ENCODE results near the gene TMOD1.
"Not testable (repeated sequence)": the region's sequence is repeated elsewhere in the genome, so short reads cannot be mapped to it uniquely, and the experiment has no call there.

The TMOD1 gene

GRCh38 chr9:97565262-97565661 is 63.8 kb downstream of the TMOD1 start:
- DNase-seq (ENCODE audit: low read depth, low spot score): no peak

- DNase-seq (ENCODE audit: low read depth, low spot score): no peak
Measured at GRCh38 chr9:97567182-97567893, 65.9 kb downstream of the TMOD1 start.

GRCh38 chr9:97567894-97568202 is 66.4 kb downstream of the TMOD1 start:
- DNase-seq (ENCODE audit: low read depth, low spot score): no peak

GRCh38 chr9:97568461-97569275 is 67.2 kb downstream of the TMOD1 start:
- DNase-seq (ENCODE audit: low read depth, low spot score): no peak

- DNase-seq (ENCODE audit: low read depth, low spot score): peak; percentile 46
Measured at GRCh38 chr9:97570899-97571298, 69.4 kb downstream of the TMOD1 start.

GRCh38 chr9:97571664-97572063 is 70.2 kb downstream of the TMOD1 start:
- DNase-seq (ENCODE audit: low read depth, low spot score): no peak

- no peak for DNase-seq (ENCODE audit: low read depth, low spot score)
Measured at GRCh38 chr9:97572196-97572891, 70.9 kb downstream of the TMOD1 start.

GRCh38 chr9:97572892-97573365 is 71.5 kb downstream of the TMOD1 start:
- no peak for DNase-seq (ENCODE audit: low read depth, low spot score)

GRCh38 chr9:97573482-97574073 is 72.1 kb downstream of the TMOD1 start:
- DNase-seq (ENCODE audit: low read depth, low spot score): no peak

GRCh38 chr9:97574101-97574571 is 72.7 kb downstream of the TMOD1 start:
- not testable (repeated sequence) for DNase-seq (ENCODE audit: low read depth, low spot score)

- not testable (repeated sequence) for DNase-seq (ENCODE audit: low read depth, low spot score)
Measured at GRCh38 chr9:97574921-97575672, 73.6 kb downstream of the TMOD1 start.

GRCh38 chr9:97575673-97576200 is 74.3 kb downstream of the TMOD1 start:
- no peak for DNase-seq (ENCODE audit: low read depth, low spot score)

- no peak for DNase-seq (ENCODE audit: low read depth, low spot score)
Measured at GRCh38 chr9:97577051-97577450, 75.6 kb downstream of the TMOD1 start.

GRCh38 chr9:97578846-97579245 is 77.4 kb downstream of the TMOD1 start:
- DNase-seq (ENCODE audit: low read depth, low spot score): no peak

GRCh38 chr9:97579914-97580313 is 78.4 kb downstream of the TMOD1 start:
- DNase-seq (ENCODE audit: low read depth, low spot score): no peak

GRCh38 chr9:97581590-97581989 is 80.1 kb downstream of the TMOD1 start:
- DNase-seq (ENCODE audit: low read depth, low spot score): not testable (repeated sequence)

- DNase-seq (ENCODE audit: low read depth, low spot score): not testable (repeated sequence)
Measured at GRCh38 chr9:97584778-97585177, 83.3 kb downstream of the TMOD1 start.

GRCh38 chr9:97586909-97587308 is 85.4 kb downstream of the TMOD1 start:
- DNase-seq (ENCODE audit: low read depth, low spot score): not testable (repeated sequence)

GRCh38 chr9:97591535-97591934 is 90.1 kb downstream of the TMOD1 start:
- DNase-seq (ENCODE audit: low read depth, low spot score): no peak

GRCh38 chr9:97592126-97592525 is 90.7 kb downstream of the TMOD1 start:
- no peak for DNase-seq (ENCODE audit: low read depth, low spot score)

- no peak for DNase-seq (ENCODE audit: low read depth, low spot score)
Measured at GRCh38 chr9:97593960-97594359, 92.5 kb downstream of the TMOD1 start.
